ENCODE results near the gene LRPPRC. TPM values are rescaled to one million over a fixed set of nuclear protein-coding genes. Genes with fewer than 3 reads are reported as not detected.

LRPPRC gene
- total and polyA plus RNA-seq, 2 donors (not counting 1 experiment from before 2014, with no cell fraction given): 54.6 to 70.4 TPM

GRCh38 chr2:43905871-43906270, 89.9 kb downstream of the LRPPRC start:
- Histone ChIP-seq H3K36me3 (ENCODE audit: control insufficient read depth, insufficient read depth, low read length) (peaks cover 3% of the 10 kb centered on the region), H3K9me3 (ENCODE audit: control insufficient read depth, insufficient read depth, low read depth, low read length) (no peaks in the 10 kb centered on the region), H3K4me1 (ENCODE audit: control insufficient read depth, extremely low read depth, insufficient read depth, low read length) (no peaks in the 10 kb centered on the region), H3K4me3 (replicated peaks in 1 of 4; ENCODE audit: control extremely low read depth in 1 of 4, insufficient read depth in 1 of 4, low read depth in 3 of 4, low read length in 4 of 4) (no peak overlapping the region), H3K27ac (ENCODE audit: insufficient read depth, low read length) (no peak overlapping the region), H3K9ac (ENCODE audit: insufficient read depth, low read length) (no peak overlapping the region), H3K79me2 (ENCODE audit: control insufficient read depth, insufficient read depth, low read length) (no peaks in the 10 kb centered on the region), H3K4me2 (ENCODE audit: extremely low read depth, insufficient read depth, low read length) (no peak overlapping the region), H2AFZ (ENCODE audit: low read length) (no peak overlapping the region), H4K20me1 (ENCODE audit: control insufficient read depth, extremely low read depth, insufficient read depth, low read length) (no peaks in the 10 kb centered on the region), H3K27me3 (ENCODE audit: control insufficient read depth, insufficient read depth, low read length) (no peaks in the 10 kb centered on the region)
- no peak for TF ChIP-seq CTCF (conservative IDR thresholded peaks at IDR 0.05 in 1 of 2, IDR thresholded peaks at IDR 0.05 in 1 of 2; ENCODE audit: low read depth in 1 of 2, low read length in 2 of 2)
- TF ChIP-seq EZH2 (IDR thresholded peaks at IDR 0.05; ENCODE audit: low read length, missing control alignments): no peak
- peak in 1 of 2 donors; percentile 80 for DNase-seq (ENCODE audit: low read depth in 2 of 2)

GRCh38 chr2:43905371-43905803, 90.4 kb downstream of the LRPPRC start:
- Histone ChIP-seq H3K79me2 (ENCODE audit: control insufficient read depth, insufficient read depth, low read length) (no peaks in the 10 kb centered on the region), H3K4me2 (ENCODE audit: extremely low read depth, insufficient read depth, low read length) (no peak overlapping the region), H3K9ac (ENCODE audit: insufficient read depth, low read length) (no peak overlapping the region), H3K27me3 (ENCODE audit: control insufficient read depth, insufficient read depth, low read length) (no peaks in the 10 kb centered on the region), H4K20me1 (ENCODE audit: control insufficient read depth, extremely low read depth, insufficient read depth, low read length) (no peaks in the 10 kb centered on the region), H3K4me3 (replicated peaks in 1 of 4; ENCODE audit: control extremely low read depth in 1 of 4, insufficient read depth in 1 of 4, low read depth in 3 of 4, low read length in 4 of 4) (no peak overlapping the region), H3K9me3 (ENCODE audit: control insufficient read depth, insufficient read depth, low read depth, low read length) (no peaks in the 10 kb centered on the region), H3K36me3 (ENCODE audit: control insufficient read depth, insufficient read depth, low read length) (peaks cover 3% of the 10 kb centered on the region), H3K4me1 (ENCODE audit: control insufficient read depth, extremely low read depth, insufficient read depth, low read length) (no peaks in the 10 kb centered on the region), H3K27ac (ENCODE audit: insufficient read depth, low read length) (no peak overlapping the region), H2AFZ (ENCODE audit: low read length) (no peak overlapping the region)
- TF ChIP-seq EZH2 (IDR thresholded peaks at IDR 0.05; ENCODE audit: low read length, missing control alignments) (no peak), CTCF (conservative IDR thresholded peaks at IDR 0.05 in 1 of 2, IDR thresholded peaks at IDR 0.05 in 1 of 2; ENCODE audit: low read depth in 1 of 2, low read length in 2 of 2) (no peak)
- DNase-seq (ENCODE audit: low read depth in 2 of 2): peak in 1 of 2 donors; percentile 96

DNA sequence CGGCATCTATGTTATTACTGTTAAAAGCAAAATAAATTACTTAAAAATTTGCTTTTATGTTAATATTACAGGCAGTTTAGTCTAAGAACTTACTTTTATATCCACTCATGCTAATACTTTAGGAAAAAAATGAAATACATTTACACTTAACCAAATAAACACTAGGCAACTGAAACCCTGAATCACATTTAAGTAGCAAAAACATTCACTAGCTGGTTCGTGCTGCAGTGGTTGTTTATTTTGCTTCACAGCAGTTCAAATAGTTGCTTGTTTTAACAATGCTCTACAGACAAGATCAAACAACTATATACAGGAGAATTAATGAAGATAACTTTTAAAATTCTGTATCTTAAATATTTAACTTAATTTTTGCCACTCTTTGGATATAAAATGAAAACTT, 96.2 kb downstream of the LRPPRC start:
- no peaks in the 10 kb centered on the region for H3K9me3 ChIP-seq (ENCODE audit: control insufficient read depth, insufficient read depth, low read depth, low read length)
- H3K4me2 ChIP-seq (ENCODE audit: extremely low read depth, insufficient read depth, low read length): no peak overlapping the region
- TF ChIP-seq CTCF (conservative IDR thresholded peaks at IDR 0.05 in 1 of 2, IDR thresholded peaks at IDR 0.05 in 1 of 2; ENCODE audit: low read depth in 1 of 2, low read length in 2 of 2): no peak
- no peaks in the 10 kb centered on the region for H3K4me1 ChIP-seq (ENCODE audit: control insufficient read depth, extremely low read depth, insufficient read depth, low read length)
- no peak overlapping the region for H3K27ac ChIP-seq (ENCODE audit: insufficient read depth, low read length)
- H3K27me3 ChIP-seq (ENCODE audit: control insufficient read depth, insufficient read depth, low read length): no peaks in the 10 kb centered on the region
- DNase-seq (ENCODE audit: low read depth in 2 of 2): no peak
- no peaks in the 10 kb centered on the region for H4K20me1 ChIP-seq (ENCODE audit: control insufficient read depth, extremely low read depth, insufficient read depth, low read length)
- H3K79me2 ChIP-seq (ENCODE audit: control insufficient read depth, insufficient read depth, low read length): no peaks in the 10 kb centered on the region
- no peak overlapping the region for H3K4me3 ChIP-seq (replicated peaks in 1 of 4; ENCODE audit: control extremely low read depth in 1 of 4, insufficient read depth in 1 of 4, low read depth in 3 of 4, low read length in 4 of 4)
- H3K36me3 ChIP-seq (ENCODE audit: control insufficient read depth, insufficient read depth, low read length): peaks cover 5% of the 10 kb centered on the region
- H2AFZ ChIP-seq (ENCODE audit: low read length): no peak overlapping the region
- H3K9ac ChIP-seq (ENCODE audit: insufficient read depth, low read length): no peak overlapping the region
